H1 (cell line): ENCODE data around the gene MRPL40. TPM values are rescaled to one million over a fixed set of nuclear protein-coding genes. Genes with fewer than 3 reads are reported as not detected.

Source experiments
- CTCF ChIA-PET: fragments of 300-600 bp; sonication (Branson Sonifier 250); formaldehyde crosslinking; loops from one replicate; lab custom pipeline; 2021; ENCODE audit not compliant: partially characterized antibody; lab: Charles Lee
- POLR2A ChIA-PET: fragments of 300-600 bp; sonication (Branson Sonifier 250); formaldehyde crosslinking; loops from one replicate; lab custom pipeline; 2021; ENCODE audit warnings: inconsistent platforms; ENCODE audit not compliant: partially characterized antibody; lab: Charles Lee
- DNase-seq, 2 experiments: peaks; one replicate each; pipeline versions ENCODE4 v3.0.0 to v3.0.0-alpha.2; 2010 to 2022; ENCODE audit warnings: low spot score in 2 of 2, low read depth in 1 of 2, mixed read lengths in 1 of 2
- FAIRE-seq: peaks from 2 replicates; lab custom pipeline; 2011; peaks lifted over from hg19 to GRCh38; lab: Jason Lieb, UNC
- H2AFZ ChIP-seq: 2 replicates; pipeline ENCODE4 v1.8.1; 2012; ENCODE audit warnings: low read length, inconsistent platforms
- H2AK5ac ChIP-seq: 2 replicates; pipeline ENCODE4 v1.6.1; 2013; ENCODE audit warnings: low read depth, low read length
- H2BK120ac ChIP-seq: replicated peaks from 2 replicates; pipeline ENCODE3; 2013; ENCODE audit warnings: low read depth, low read length, inconsistent platforms
- H2BK12ac ChIP-seq: 2 replicates; pipeline ENCODE4 v1.6.1; 2013; ENCODE audit warnings: low read depth, low read length
- H2BK15ac ChIP-seq: 2 replicates; pipeline ENCODE4 v1.6.1; 2013; ENCODE audit warnings: low read length
- H2BK20ac ChIP-seq: 2 replicates; pipeline ENCODE4 v1.6.1; 2013; ENCODE audit warnings: low read length
- H2BK5ac ChIP-seq: 2 replicates; pipeline ENCODE4 v1.6.1; 2013; ENCODE audit warnings: low read depth, low read length
- H3K14ac ChIP-seq: 2 replicates; pipeline ENCODE4 v1.6.1; 2013; ENCODE audit warnings: inconsistent platforms; ENCODE audit not compliant: insufficient read length
- H3K18ac ChIP-seq: 2 replicates; pipeline ENCODE4 v1.6.1; 2013; ENCODE audit warnings: low read length; ENCODE audit errors: extremely low read depth
- H3K23ac ChIP-seq: 2 replicates; pipeline ENCODE4 v1.6.1; 2013; ENCODE audit warnings: inconsistent platforms; ENCODE audit not compliant: insufficient read length
- H3K23me2 ChIP-seq: 2 replicates; pipeline ENCODE4 v1.6.1; 2013; ENCODE audit warnings: low read depth, low read length
- H3K27ac ChIP-seq: 2 replicates; pipeline ENCODE4 v1.6.1; 2011; ENCODE audit warnings: low read depth, low read length, inconsistent platforms
- H3K27me3 ChIP-seq, 4 experiments: replicated peaks in 1 of 4; 1 replicate in 1 of 4; 2 replicates in 3 of 4; pipeline versions ENCODE4 v1.6.1 to v1.8.1; 2011 to 2013; ENCODE audit warnings: low read length in 3 of 4, mild to moderate bottlenecking in 3 of 4, inconsistent platforms in 2 of 4, mixed read lengths in 2 of 4, moderate library complexity in 1 of 4; ENCODE audit not compliant: control insufficient read depth in 3 of 4, insufficient read depth in 3 of 4; ENCODE audit errors: extremely low read depth in 1 of 4
- H3K36me3 ChIP-seq, 4 experiments: 2 replicates each; pipeline versions ENCODE4 v1.6.1 to v1.8.1; 2011 to 2013; ENCODE audit warnings: mild to moderate bottlenecking in 4 of 4, low read length in 3 of 4, moderate library complexity in 2 of 4, control low read depth in 1 of 4, inconsistent platforms in 1 of 4; ENCODE audit not compliant: insufficient read depth in 4 of 4, control insufficient read depth in 2 of 4
- H3K4ac ChIP-seq: replicated peaks from 2 replicates; pipeline ENCODE3; 2013; ENCODE audit warnings: low read length, low read depth, mixed read lengths, inconsistent platforms; ENCODE audit not compliant: insufficient read length
- H3K4me1 ChIP-seq, 4 experiments: replicated peaks in 1 of 4; 1 replicate in 1 of 4; 2 replicates in 3 of 4; pipeline versions ENCODE4 v1.6.1 to v1.8.1; 2011 to 2013; ENCODE audit warnings: low read length in 3 of 4, inconsistent platforms in 2 of 4, mixed read lengths in 1 of 4; ENCODE audit not compliant: insufficient read depth in 4 of 4, control insufficient read depth in 3 of 4
- H3K4me2 ChIP-seq, 2 experiments: 2 replicates each; pipeline versions ENCODE4 v1.6.1 to v1.8.1; 2011 to 2013; ENCODE audit warnings: low read depth in 2 of 2, low read length in 2 of 2, control low read depth in 1 of 2, inconsistent platforms in 1 of 2, mild to moderate bottlenecking in 1 of 2; ENCODE audit not compliant: insufficient read depth in 1 of 2
- H3K4me3 ChIP-seq, 4 experiments: fragments of 200-600, 300-600 bp in 1 of 4; sonication (generic), shearing (Covaris generic), sonication (Bioruptor Twin) in 1 of 4; 2 replicates each; pipeline versions ENCODE4 v1.5.1 to v1.8.1; 2011 to 2016; ENCODE audit warnings: low read length in 4 of 4, low read depth in 3 of 4, control low read depth in 2 of 4, inconsistent platforms in 2 of 4, mild to moderate bottlenecking in 2 of 4, mixed read lengths in 1 of 4, moderate library complexity in 1 of 4; ENCODE audit not compliant: insufficient read depth in 2 of 4; ENCODE audit errors: extremely low read depth in 1 of 4
- H3K56ac ChIP-seq: replicated peaks from 2 replicates; pipeline ENCODE3; 2013; ENCODE audit warnings: low read depth, mild to moderate bottlenecking, mixed read lengths, low read length, inconsistent platforms; ENCODE audit not compliant: insufficient read length
- H3K79me1 ChIP-seq: 2 replicates; pipeline ENCODE4 v1.6.1; 2013; ENCODE audit warnings: low read depth, low read length, control low read depth
- H3K79me2 ChIP-seq, 2 experiments: 2 replicates each; pipeline versions ENCODE4 v1.6.1 to v1.8.1; 2012 to 2013; ENCODE audit warnings: low read length in 2 of 2, mild to moderate bottlenecking in 2 of 2, inconsistent platforms in 1 of 2; ENCODE audit not compliant: insufficient read depth in 2 of 2, control insufficient read depth in 1 of 2
- H3K9ac ChIP-seq, 4 experiments: replicated peaks in 1 of 4; 1 replicate in 1 of 4; 2 replicates in 3 of 4; pipeline versions ENCODE4 v1.6.1 to v1.8.1; 2011 to 2013; ENCODE audit warnings: low read depth in 3 of 4, low read length in 3 of 4, control low read depth in 2 of 4, mild to moderate bottlenecking in 2 of 4, moderate library complexity in 2 of 4, inconsistent platforms in 1 of 4; ENCODE audit errors: extremely low read depth in 1 of 4
- H3K9me3 ChIP-seq, 2 experiments: 2 replicates each; pipeline versions ENCODE4 v1.6.1 to v1.8.1; 2012 to 2013; ENCODE audit warnings: mild to moderate bottlenecking in 2 of 2, moderate library complexity in 2 of 2, control low read depth in 1 of 2, inconsistent platforms in 1 of 2, low read depth in 1 of 2, low read length in 1 of 2, mixed read lengths in 1 of 2; ENCODE audit not compliant: insufficient read depth in 2 of 2
- H4K20me1 ChIP-seq, 2 experiments: replicated peaks in 1 of 2; 2 replicates each; pipeline versions ENCODE3 to v1.8.1; 2011 to 2013; ENCODE audit warnings: inconsistent platforms in 2 of 2, low read length in 2 of 2, mild to moderate bottlenecking in 1 of 2; ENCODE audit not compliant: insufficient read depth in 2 of 2, control insufficient read depth in 1 of 2
- H4K5ac ChIP-seq: 2 replicates; pipeline ENCODE4 v1.6.1; 2013; ENCODE audit warnings: low read length, low read depth, mixed read lengths, inconsistent platforms; ENCODE audit not compliant: insufficient read length
- H4K8ac ChIP-seq: 2 replicates; pipeline ENCODE4 v1.8.0; 2013; ENCODE audit warnings: mild to moderate bottlenecking, moderate library complexity, low read length, inconsistent platforms; ENCODE audit not compliant: insufficient read depth; ENCODE audit errors: extremely low read depth
- H4K91ac ChIP-seq: replicated peaks from 2 replicates; pipeline ENCODE3; 2013; ENCODE audit warnings: low read length, mixed read lengths, inconsistent platforms; ENCODE audit not compliant: insufficient read length
- EP300 ChIP-seq, 2 experiments: IDR thresholded peaks; 1 replicate in 1 of 2; 2 replicates in 1 of 2; pipeline ENCODE4 v1.6.1; 2011 to 2012; ENCODE audit warnings: low read depth in 2 of 2, low read length in 2 of 2, mild to moderate bottlenecking in 2 of 2, borderline replicate concordance in 1 of 2, inconsistent platforms in 1 of 2, moderate library complexity in 1 of 2
- KDM1A ChIP-seq: fragments of 200-600, 300-600 bp; sonication (generic); IDR thresholded peaks from 2 replicates; pipeline ENCODE4 v1.7.1; 2016; ENCODE audit warnings: mild to moderate bottlenecking, low read length, borderline replicate concordance
- KDM4A ChIP-seq: IDR thresholded peaks from one replicate; pipeline ENCODE4 v1.7.1; 2012; ENCODE audit warnings: low read depth, mild to moderate bottlenecking, moderate library complexity, low read length, inconsistent platforms; ENCODE audit not compliant: severe bottlenecking
- PHF8 ChIP-seq: fragments of 200-600 bp; sonication (generic); conservative IDR thresholded peaks from 2 replicates; pipeline ENCODE4 v1.7.1; 2012; ENCODE audit warnings: low read depth, mild to moderate bottlenecking, inconsistent platforms, low read length, moderate library complexity
- RBBP5 ChIP-seq: IDR thresholded peaks from 2 replicates; pipeline ENCODE4 v1.7.1; 2012; ENCODE audit warnings: low read depth, mild to moderate bottlenecking, inconsistent platforms, low read length, moderate library complexity, borderline replicate concordance
- SAP30 ChIP-seq: fragments of 300-600 bp; sonication (generic); IDR thresholded peaks from 2 replicates; pipeline ENCODE4 v1.7.1; 2012; ENCODE audit warnings: low read length, moderate library complexity, mild to moderate bottlenecking, inconsistent platforms; ENCODE audit not compliant: insufficient read depth, insufficient replicate concordance
- SUZ12 ChIP-seq: fragments of 200-600 bp; sonication (generic); IDR thresholded peaks from 2 replicates; pipeline ENCODE4 v1.6.1; 2012; ENCODE audit warnings: mild to moderate bottlenecking, inconsistent platforms, low read length, moderate library complexity, mixed read lengths
- TAF7 ChIP-seq: optimal IDR thresholded peaks from 2 replicates; pipeline ENCODE3; 2011; ENCODE audit warnings: low read depth, mild to moderate bottlenecking, inconsistent platforms, low read length, moderate library complexity, borderline replicate concordance
- USF2 ChIP-seq: IDR thresholded peaks from 2 replicates; pipeline ENCODE4 v1.6.1; 2011; ENCODE audit warnings: low read length, improper control_type of control experiment
- WGBS, 2 experiments: shearing (Covaris generic) in 1 of 2; methylation state at CpG; one replicate each; pipeline versions ENCODE4 v1.1.6 to v1.1.7; 2013 to 2015; ENCODE audit warnings: low lambda C conversion rate in 2 of 2, mixed read lengths in 2 of 2, inconsistent platforms in 1 of 2, low coverage in 1 of 2, missing lambda C conversion rate in 1 of 2; ENCODE audit not compliant: insufficient replicate concordance in 2 of 2, insufficient coverage in 1 of 2, insufficient read length in 1 of 2; ENCODE audit errors: extremely low coverage in 1 of 2, missing lambda C conversion rate in 1 of 2; 5-methylcytosine and 5-hydroxymethylcytosine counted together
- polyA plus RNA-seq, 7 experiments: library from polyadenylated mRNA; depleted of rRNA in 3 of 7; stranded (reverse) in 5 of 7; unstranded in 2 of 7; fragments of >200 nt in 5 of 7; fragments of 200-250 nt in 2 of 7; gene quantifications; 1 replicate in 5 of 7; 2 replicates in 1 of 7; 4 replicates in 1 of 7; pipeline versions ENCODE4 v1.2.1 to v1.2.3, GENCODE V29; 2011 to 2013; ENCODE audit warnings: missing spikeins in 2 of 7, mixed read lengths in 2 of 7
- total RNA-seq: library from RNA; stranded (reverse); fragmentation: NEBNext Ultra II Directional; extraction: Animal tissue kit (Norgen Biotek cat#: 25700); gene quantifications from 2 replicates; pipeline ENCODE4 v1.2.1, GENCODE V29; 2021

The MRPL40 gene
- total and polyA plus RNA-seq, 2 of the 8 experiments (the other 6 are each of a cell fraction or from before 2014, with no cell fraction given) = 12.4 to 14.5 TPM

DNA sequence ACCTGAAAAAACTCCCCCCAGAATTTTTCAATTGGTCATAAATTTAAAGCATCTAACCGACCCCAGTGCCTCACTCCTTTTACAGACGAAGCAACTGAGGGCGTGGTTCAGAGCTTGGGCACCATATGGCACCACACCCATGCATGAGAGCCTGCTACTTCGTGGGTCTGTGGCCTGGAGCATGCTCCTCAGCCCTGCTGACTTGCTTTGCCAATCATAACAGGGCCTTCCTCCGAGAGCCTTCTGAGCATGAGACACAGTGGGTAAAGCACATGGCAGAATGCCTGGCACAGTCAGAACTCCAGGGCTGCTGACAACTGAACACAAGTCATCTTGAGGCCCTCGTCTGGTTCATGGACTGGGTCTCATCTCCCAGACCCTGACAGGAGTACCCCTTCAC is 34.1 kb upstream of the MRPL40 start:
- H4K5ac ChIP-seq = no peak overlapping the region
- no peak overlapping the region for H2BK120ac ChIP-seq
- no peak for TF ChIP-seq SUZ12
- no peak for TF ChIP-seq PHF8
- no peak for TF ChIP-seq USF2
- no peak for TF ChIP-seq KDM4A
- no peak for TF ChIP-seq RBBP5
- TF ChIP-seq TAF7 = no peak
- no peak for TF ChIP-seq KDM1A
- no peak for TF ChIP-seq SAP30
- no peak for TF ChIP-seq EP300 (IDR thresholded peaks at IDR 0.05; ENCODE audit: borderline replicate concordance in 1 of 2, low read depth in 2 of 2, low read length in 2 of 2)
- H3K4me2 ChIP-seq = no peak overlapping the region
- H3K36me3 ChIP-seq = peaks cover 19 to 46% (median 35%) of the 10 kb centered on the region in 4 experiments
- H2BK20ac ChIP-seq = no peak overlapping the region
- no peak overlapping the region for H3K4ac ChIP-seq
- POLR2A ChIA-PET = no interaction called here
- no peak overlapping the region for H3K18ac ChIP-seq
- no peak overlapping the region for H3K9ac ChIP-seq
- no peaks in the 10 kb centered on the region for H3K4me1 ChIP-seq
- H3K56ac ChIP-seq = no peak overlapping the region
- H3K79me2 ChIP-seq = no peaks in the 10 kb centered on the region
- H2BK15ac ChIP-seq = no peak overlapping the region
- H3K9me3 ChIP-seq = no peaks in the 10 kb centered on the region
- no peaks in the 10 kb centered on the region for H3K23me2 ChIP-seq
- DNase-seq = no peak
- no peak overlapping the region for H2AFZ ChIP-seq
- WGBS, 2 experiments = 93% methylated on average over 6 of the region's 6 CpGs; no CpG with 5 or more reads in 1 of the 2 experiments
- no peak overlapping the region for H4K91ac ChIP-seq
- CTCF ChIA-PET = interaction anchor here (0.6 kb wide), 1 partner anchor 1960 kb away, joined by 3 read pairs; no protein-coding TSS in a partner anchor
- H3K27ac ChIP-seq = no peak overlapping the region
- FAIRE-seq = no peak
- peaks cover 2 to 5% of the 10 kb centered on the region in 2 experiments for H4K20me1 ChIP-seq
- no peak overlapping the region for H3K14ac ChIP-seq
- H3K27me3 ChIP-seq = no peaks in the 10 kb centered on the region
- H3K79me1 ChIP-seq = no peaks in the 10 kb centered on the region
- no peak overlapping the region for H3K4me3 ChIP-seq
- no peak overlapping the region for H2BK12ac ChIP-seq
- no peak overlapping the region for H2BK5ac ChIP-seq
- H2AK5ac ChIP-seq = no peak overlapping the region
- H4K8ac ChIP-seq = no peak overlapping the region; the same call in 1 of the 2 replicates
- H3K23ac ChIP-seq = no peak overlapping the region
